ENCODE data around the gene TTC31. TPM values are rescaled to one million over a fixed set of nuclear protein-coding genes. Genes with fewer than 3 reads are reported as not detected.

The TTC31 gene
- total RNA-seq, 1 experiment from 2014 or later = 13.6 TPM

Other genes starting within 250 kb of the TTC31 start
- gene SLC4A5, start 139.7 kb upstream of the TTC31 start, total RNA-seq (2014; rRNA removed; shearing (Covaris generic)) = 0.02 TPM in 1 of 2 replicates, not detected in the other
- 51.5 and 87.0 TPM in 2 replicates for gene DCTN1, start 102.8 kb upstream of the TTC31 start, total RNA-seq (2014; rRNA removed; shearing (Covaris generic))
- gene C2orf81, start 61.5 kb upstream of the TTC31 start, total RNA-seq (2014; rRNA removed; shearing (Covaris generic)) = 0.57 and 1.6 TPM in 2 replicates
- gene WDR54, start 61.4 kb upstream of the TTC31 start, total RNA-seq (2014; rRNA removed; shearing (Covaris generic)) = 60.2 and 64.7 TPM in 2 replicates
- gene RTKN, start 41.1 kb upstream of the TTC31 start, total RNA-seq (2014; rRNA removed; shearing (Covaris generic)) = 10.5 and 12.1 TPM in 2 replicates
- gene INO80B, start 28.0 kb upstream of the TTC31 start, total RNA-seq (2014; rRNA removed; shearing (Covaris generic)) = 7.8 and 27.8 TPM in 2 replicates
- gene WBP1, start 24.6 kb upstream of the TTC31 start, total RNA-seq (2014; rRNA removed; shearing (Covaris generic)) = 45.2 and 55.7 TPM in 2 replicates
- gene MOGS, start 17.7 kb upstream of the TTC31 start, total RNA-seq (2014; rRNA removed; shearing (Covaris generic)) = 52.1 and 77.3 TPM in 2 replicates
- 38.0 and 38.2 TPM in 2 replicates for gene MRPL53, start 10.4 kb upstream of the TTC31 start, total RNA-seq (2014; rRNA removed; shearing (Covaris generic))
- gene CCDC142, start 83 bp upstream of the TTC31 start, total RNA-seq (2014; rRNA removed; shearing (Covaris generic)) = 7.8 TPM in 2 replicates
- 0.10 and 1.6 TPM in 2 replicates for gene LBX2, start 16.5 kb downstream of the TTC31 start, total RNA-seq (2014; rRNA removed; shearing (Covaris generic))
- 28.9 and 31.3 TPM in 2 replicates for gene PCGF1, start 24.6 kb downstream of the TTC31 start, total RNA-seq (2014; rRNA removed; shearing (Covaris generic))
- gene TLX2, start 31.4 kb downstream of the TTC31 start, total RNA-seq (2014; rRNA removed; shearing (Covaris generic)) = 0.10 and 0.34 TPM in 2 replicates
- gene DQX1, start 43.1 kb downstream of the TTC31 start, total RNA-seq (2014; rRNA removed; shearing (Covaris generic)) = not detected in 2 replicates
- 115 and 119 TPM in 2 replicates for gene AUP1, start 46.6 kb downstream of the TTC31 start, total RNA-seq (2014; rRNA removed; shearing (Covaris generic))
- gene HTRA2, start 46.9 kb downstream of the TTC31 start, total RNA-seq (2014; rRNA removed; shearing (Covaris generic)) = 29.4 and 32.0 TPM in 2 replicates
- gene LOXL3, start 70.9 kb downstream of the TTC31 start, total RNA-seq (2014; rRNA removed; shearing (Covaris generic)) = 43.9 and 66.9 TPM in 2 replicates
- gene DOK1, start 71.6 kb downstream of the TTC31 start, total RNA-seq (2014; rRNA removed; shearing (Covaris generic)) = 7.5 and 13.3 TPM in 2 replicates
- not detected in 2 replicates for gene M1AP, start 165.2 kb downstream of the TTC31 start, total RNA-seq (2014; rRNA removed; shearing (Covaris generic))
- 7.3 and 7.6 TPM in 2 replicates for gene SEMA4F, start 171.2 kb downstream of the TTC31 start, total RNA-seq (2014; rRNA removed; shearing (Covaris generic))

All from M059J (cell line).